GM11168 (cell line): ENCODE measurements around the gene FFAR3.

Experiments
- in situ Hi-C: fragments of 300-500 bp; cut with MboI; formaldehyde crosslinking; loops from one replicate; pipeline ENCODE4 v1.12.0; 2022; ENCODE audit warnings: low sequenced_read_pairs; ENCODE audit not compliant: unreplicated experiment

Gene FFAR3

GRCh38 chr19:35357867-35358573 lies at the start of gene FFAR3:
Gene FFAR3 (plus strand): TSS chr19:35358460. CDS start chr19:35358891, 431 bp downstream.
- in situ Hi-C loops, result no loop called here

- in situ Hi-C loops, result no loop called here
These were observed 49.4 kb upstream of the FFAR3 start for GRCh38 chr19:35308910-35309309.

GRCh38 chr19:35309481-35310279 lies 48.6 kb upstream of the FFAR3 start:
- in situ Hi-C loops, result no loop called here

- in situ Hi-C loops, result no loop called here
These were observed 47.9 kb upstream of the FFAR3 start for GRCh38 chr19:35310331-35310730.

GRCh38 chr19:35310811-35311465 lies 47.3 kb upstream of the FFAR3 start:
- in situ Hi-C loops, result no loop called here

- in situ Hi-C loops, result no loop called here
These were observed 46.2 kb upstream of the FFAR3 start for GRCh38 chr19:35311901-35312665.

- in situ Hi-C loops, result no loop called here
These were observed 44.7 kb upstream of the FFAR3 start for GRCh38 chr19:35313587-35313986.

GRCh38 chr19:35314031-35314430 lies 44.2 kb upstream of the FFAR3 start:
- in situ Hi-C loops, result no loop called here

- in situ Hi-C loops, result no loop called here
These were observed 43.3 kb upstream of the FFAR3 start for GRCh38 chr19:35314858-35315470.

- in situ Hi-C loops, result no loop called here
These were observed 42.4 kb upstream of the FFAR3 start for GRCh38 chr19:35315883-35316282.

- in situ Hi-C loops, result no loop called here
These were observed 41.7 kb upstream of the FFAR3 start for GRCh38 chr19:35316560-35316959.

- in situ Hi-C loops, result no loop called here
These were observed 40.7 kb upstream of the FFAR3 start for GRCh38 chr19:35317464-35318043.

GRCh38 chr19:35318679-35319448 lies 39.4 kb upstream of the FFAR3 start:
- in situ Hi-C loops, result no loop called here

- in situ Hi-C loops, result no loop called here
These were observed 38.1 kb upstream of the FFAR3 start for GRCh38 chr19:35320065-35320713.

GRCh38 chr19:35321291-35321690 lies 37.0 kb upstream of the FFAR3 start:
- in situ Hi-C loops, result no loop called here

- in situ Hi-C loops, result no loop called here
These were observed 36.2 kb upstream of the FFAR3 start for GRCh38 chr19:35322014-35322413.

- in situ Hi-C loops, result no loop called here
These were observed 30.6 kb upstream of the FFAR3 start for GRCh38 chr19:35327642-35328041.

- in situ Hi-C loops, result no loop called here
These were observed 29.4 kb upstream of the FFAR3 start, which contains the start of gene CD22 for GRCh38 chr19:35328851-35329285. Gene CD22 (plus strand): TSS chr19:35329187. CDS start chr19:35332041, 2,854 bp downstream.
